G401 (cell line): Measurements from ENCODE around the gene APLNR. TPM values are rescaled to one million over a fixed set of nuclear protein-coding genes. Genes with fewer than 3 reads are reported as not detected.
A peak's percentile ranks its signal among the peaks of the same experiment; 100 is the strongest.
"Not testable (repeated sequence)": the region's sequence is repeated elsewhere in the genome, so short reads cannot be mapped to it uniquely, and the experiment has no call there.

ENCODE experiments used
- DNase-seq: peaks from one replicate; pipeline ENCODE4 v3.0.0-alpha.2; 2015; ENCODE audit warnings: low spot score
- in situ Hi-C: cut with HindIII; loops from 2 replicates; pipeline ENCODE4 v1.10.0; 2016; ENCODE audit warnings: low sequenced_read_pairs, mixed read lengths
- total RNA-seq: library from RNA; depleted of rRNA; stranded (reverse); fragments of >200 nt; shearing (Covaris generic); gene quantifications from 2 replicates; pipeline ENCODE4 v1.2.3, GENCODE V29; 2014; rRNA removed

APLNR gene
- total RNA-seq: not detected in 2 replicates

DNA sequence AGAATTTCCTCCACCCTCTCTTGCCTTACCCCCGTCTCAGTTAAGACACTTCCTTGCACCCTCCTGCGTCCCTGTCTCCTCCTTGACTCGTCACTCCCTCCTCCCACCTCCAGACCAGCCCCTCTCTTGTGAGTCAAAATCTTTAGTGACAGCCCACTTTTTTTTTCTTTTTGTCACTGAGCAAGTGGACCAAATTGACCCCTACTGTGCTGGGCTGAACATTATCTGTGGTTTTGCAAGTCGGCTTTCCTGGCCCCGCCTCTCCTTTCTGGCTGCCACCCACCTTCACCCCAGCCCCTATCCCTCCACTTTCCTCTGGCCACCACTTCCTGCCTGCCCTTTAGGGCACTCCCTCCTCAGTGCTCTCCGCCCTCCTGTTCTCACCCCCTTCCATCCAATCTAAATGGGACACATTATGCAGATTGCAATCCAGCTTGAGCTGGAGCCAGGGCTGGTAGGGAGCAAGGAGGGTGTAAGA is at the start of gene APLNR:
Gene APLNR, minus strand, starts transcription at position 47 of the 478 bp plus-strand sequence. CDS start 246 bp downstream, outside the sequence.
- no peak for DNase-seq
- in situ Hi-C loops: no loop called here

DNA sequence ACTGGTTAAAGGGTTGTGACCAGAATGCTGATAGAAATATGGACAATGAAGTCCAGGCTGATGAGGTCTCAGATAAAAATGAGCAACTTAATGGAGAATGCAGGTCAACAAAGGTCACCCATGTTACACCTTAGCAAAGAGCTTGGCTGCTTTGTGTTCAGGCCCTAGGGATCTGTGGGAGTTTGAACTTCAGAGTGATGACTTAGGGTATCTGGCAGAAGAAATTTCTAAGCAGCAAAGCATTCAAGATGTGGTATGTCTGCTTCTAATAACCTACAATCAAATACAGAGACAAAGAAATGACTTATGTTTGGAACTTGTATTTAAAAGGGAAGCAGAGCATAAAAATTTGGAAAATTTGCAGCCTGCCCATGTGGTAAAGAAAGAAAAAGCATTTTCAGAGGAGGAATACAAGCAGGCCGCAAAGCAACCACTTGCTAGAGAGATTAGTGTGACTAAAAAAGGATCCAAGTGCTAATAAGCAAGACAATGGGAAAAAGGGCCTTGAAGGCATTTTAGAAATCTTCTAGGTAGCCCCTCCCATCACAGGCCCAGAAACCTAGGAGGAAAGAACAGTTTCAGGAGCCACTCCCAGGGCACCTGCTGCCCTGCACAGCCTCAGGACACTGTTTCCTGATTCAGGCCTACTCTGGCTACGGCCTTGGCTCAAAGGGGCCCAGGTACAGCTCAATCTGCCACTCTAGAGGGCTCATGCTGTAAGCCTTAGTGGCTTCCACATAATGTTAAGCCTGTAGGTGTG is 46.4 kb upstream of the APLNR start:
- in situ Hi-C loops: no loop called here
- DNase-seq: no peak

DNA sequence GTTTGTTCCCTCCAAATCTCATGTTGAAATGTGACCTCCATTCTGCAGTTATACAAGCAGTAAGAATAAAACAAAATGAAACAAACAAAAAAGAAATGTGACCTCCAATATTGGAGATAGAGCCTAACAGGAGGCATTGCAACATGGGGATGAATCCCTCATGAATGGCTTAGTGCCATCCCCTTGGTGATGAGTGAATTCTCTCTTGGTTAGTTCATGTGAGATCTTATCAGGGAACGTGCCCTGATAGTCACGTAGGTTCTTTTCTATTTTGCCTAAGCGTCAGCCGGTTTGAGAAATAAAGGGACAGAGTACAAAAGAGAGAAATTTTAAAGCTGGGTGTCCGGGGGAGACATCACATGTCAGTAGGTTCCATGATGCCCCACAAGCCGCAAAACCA is 44.5 kb upstream of the APLNR start:
- DNase-seq, in situ Hi-C loops: not testable (repeated sequence)

DNA sequence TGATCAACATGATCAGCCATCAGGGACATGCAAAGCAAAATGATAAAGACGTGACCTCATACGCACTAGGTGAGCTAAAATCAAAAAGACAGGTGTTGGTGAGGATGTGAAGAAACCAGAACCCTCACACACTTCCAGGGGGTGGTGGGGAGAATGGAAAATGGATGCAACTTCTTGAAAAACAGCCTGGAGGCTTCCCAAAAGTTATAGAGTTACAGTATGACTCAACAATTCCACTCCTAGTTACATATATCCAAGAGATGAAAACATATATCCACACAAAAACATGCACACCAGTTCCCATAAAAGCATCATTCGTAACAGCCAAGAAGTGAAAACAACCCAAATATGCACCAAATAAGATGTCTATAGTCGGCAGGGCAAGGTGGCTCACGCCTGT is 42.1 kb upstream of the APLNR start:
- no peak for DNase-seq
- in situ Hi-C loops: no loop called here

DNA sequence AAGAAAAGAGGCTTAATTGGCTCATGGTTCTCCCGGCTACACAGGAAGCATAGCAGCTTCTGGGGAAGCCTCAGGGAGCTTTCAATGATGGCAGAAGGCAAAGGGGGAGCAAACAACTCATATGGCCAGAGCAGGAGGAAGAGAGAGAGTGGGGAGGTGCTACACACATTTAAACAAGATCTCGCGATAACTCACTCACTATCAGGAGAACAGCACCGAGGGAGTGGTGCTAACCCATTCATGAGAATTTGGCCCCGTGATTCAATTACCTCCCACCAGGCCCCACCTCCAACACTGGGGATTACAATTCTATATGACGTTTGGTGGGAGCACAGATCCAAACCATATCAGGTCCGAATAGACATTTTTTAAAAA is 41.7 kb upstream of the APLNR start:
- in situ Hi-C loops: no loop called here
- DNase-seq: no peak

DNA sequence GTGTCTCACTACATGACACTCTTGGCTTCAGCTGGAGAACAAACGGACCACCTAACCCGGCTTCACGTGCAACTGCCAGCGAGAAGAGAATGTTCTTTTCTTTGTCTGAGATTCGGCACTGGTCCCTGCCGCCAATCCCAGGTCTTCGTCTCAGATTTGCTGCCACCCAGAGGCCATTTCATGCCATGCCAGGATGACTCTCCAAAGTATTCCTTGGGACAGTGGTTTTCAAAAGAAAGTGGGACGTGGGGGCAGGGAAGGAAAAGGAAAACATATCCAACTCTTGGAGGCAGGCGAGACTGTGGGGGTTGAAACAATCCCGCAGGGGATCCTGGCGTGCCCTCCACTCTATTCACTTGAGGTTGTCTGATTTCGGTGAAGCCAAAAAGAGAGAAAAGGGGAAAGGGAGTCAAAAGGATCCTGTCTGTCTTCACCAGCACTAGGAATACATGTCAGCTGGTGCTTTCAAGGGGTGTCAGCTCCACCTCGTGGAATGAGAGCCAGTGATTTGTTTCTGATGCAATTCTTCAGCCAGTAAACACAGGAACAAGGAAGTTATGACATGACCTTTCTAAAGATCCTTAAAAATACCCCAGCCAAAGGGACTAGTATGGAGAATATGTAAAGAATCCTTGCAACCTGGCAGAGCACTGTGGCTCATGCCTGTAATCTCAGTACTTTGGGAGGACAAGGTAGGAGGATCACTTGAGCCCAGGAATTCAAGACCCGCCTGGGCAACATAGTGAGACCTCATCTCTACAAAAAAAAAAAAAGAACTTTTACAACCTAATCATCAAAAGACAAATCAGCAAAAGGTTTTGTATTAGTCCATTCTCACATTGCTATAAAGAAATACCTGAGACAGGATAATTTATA is 41.0 kb upstream of the APLNR start:
- peak; percentile 56 for DNase-seq
- in situ Hi-C loops: no loop called here

DNA sequence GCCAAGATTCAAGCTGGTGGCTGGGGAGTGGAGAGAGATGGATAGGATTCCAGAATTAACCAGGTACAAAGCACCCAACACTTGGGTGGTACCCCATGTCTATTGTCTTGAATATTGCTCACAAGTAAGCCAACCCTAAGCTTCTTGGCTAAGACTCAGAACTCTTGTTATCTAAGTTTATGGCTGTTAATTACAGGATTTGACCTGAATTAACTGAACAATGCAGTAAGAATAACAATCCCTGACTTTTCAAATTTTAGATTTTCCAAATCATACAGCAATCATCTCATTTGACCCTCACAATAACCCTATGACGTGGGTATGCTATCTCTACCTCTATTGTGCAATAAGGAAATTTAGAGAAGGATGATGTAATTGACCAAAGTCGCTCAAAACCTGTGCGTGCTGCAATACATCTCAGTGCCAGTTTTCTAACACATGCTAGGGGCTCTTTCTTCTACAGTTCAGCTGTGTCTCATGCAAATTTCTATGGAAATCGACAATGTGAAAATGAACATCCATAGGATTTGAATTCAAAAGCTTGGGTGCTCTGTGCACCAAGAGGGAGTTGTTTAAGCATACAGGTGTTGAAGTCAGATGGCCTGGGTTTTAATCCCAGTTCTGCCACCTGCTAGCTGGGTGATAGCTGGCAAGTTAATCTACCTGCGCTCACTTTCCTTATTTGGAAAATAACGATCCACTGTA is 40.1 kb upstream of the APLNR start:
- DNase-seq: no peak
- in situ Hi-C loops: no loop called here

DNA sequence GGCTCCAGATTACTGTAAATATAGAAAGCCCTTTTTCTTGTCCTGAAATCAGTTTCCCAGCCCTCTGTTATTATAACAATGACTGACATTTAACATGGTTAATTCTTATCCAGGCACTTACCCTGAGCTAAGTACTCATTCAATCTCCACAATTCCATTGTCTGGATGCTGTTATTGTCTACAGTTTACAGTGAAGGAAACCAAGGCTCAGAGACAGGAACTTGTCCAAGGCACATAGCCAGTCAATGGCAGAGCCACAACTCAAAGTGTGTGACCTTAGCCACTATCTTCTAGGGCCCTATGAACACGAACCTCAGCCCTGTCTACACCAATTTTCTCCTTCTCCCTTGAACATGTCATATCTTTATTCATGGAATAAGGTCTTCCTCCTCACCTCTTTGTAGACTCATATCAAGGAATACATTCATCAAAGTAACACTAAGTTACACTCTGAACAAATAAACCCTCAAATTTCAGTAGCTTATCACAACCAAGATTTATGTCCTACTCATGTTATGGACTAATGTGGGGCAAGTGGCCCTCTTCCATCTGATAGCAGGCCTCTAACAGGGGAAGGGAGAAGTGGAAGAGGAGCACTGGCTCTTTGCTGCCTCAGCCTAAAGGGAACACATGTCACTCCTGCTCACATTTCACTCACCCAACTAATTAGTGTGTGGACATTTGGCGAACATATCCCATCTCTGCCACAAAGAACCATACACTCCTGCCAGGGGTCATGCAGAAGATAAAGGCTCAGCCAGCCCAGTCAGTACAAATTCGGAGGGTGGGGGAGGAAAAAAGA is 39.3 kb upstream of the APLNR start:
- DNase-seq: no peak
- in situ Hi-C loops: no loop called here

DNA sequence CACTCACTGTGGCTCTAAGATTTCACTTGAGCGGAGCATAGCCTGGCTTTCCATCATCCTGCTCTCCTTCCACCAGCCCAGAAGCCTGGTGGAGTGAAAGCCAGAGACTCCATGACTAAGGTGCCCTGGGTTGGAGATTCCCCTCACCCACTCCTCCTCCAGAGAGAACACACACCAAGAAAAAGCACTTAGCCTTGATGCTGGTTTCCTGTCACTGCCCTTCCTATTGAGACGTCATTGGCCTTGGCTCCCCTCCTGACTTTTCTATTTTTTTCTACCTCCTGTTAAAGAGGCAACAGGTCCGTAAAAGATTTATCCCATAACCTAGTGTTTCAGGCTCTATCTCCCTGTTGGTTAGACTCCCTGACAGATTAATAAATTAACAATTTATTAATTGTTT is 38.5 kb upstream of the APLNR start:
- no peak for DNase-seq
- in situ Hi-C loops: no loop called here

DNA sequence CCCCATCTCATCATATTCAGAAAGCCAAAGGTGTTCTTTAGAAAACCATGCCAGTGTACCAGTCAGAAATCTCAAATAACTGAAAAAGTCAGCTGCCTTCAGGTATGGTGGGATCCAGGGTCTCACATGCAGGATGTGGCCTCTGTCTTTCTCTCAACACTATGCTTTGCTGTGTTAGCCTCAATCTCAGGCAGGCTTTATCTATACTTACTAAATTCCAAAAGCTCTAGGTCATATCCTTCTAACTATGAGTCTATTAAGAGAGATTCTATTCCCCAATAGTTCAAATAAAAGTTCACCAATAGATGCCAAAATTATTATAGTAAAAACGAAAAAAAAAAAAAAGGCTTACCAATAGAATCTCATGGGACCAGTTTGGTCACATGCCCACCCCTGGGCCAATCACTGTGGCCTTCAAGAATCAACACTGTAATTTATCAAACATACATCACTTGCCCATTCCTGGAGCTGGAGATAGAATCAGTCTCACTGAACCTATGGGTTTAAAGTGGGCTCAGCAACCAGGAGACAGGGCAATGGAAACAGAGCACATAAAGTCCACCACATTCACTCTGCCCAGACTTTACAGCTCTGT is 38.0 kb upstream of the APLNR start:
- no peak for DNase-seq
- in situ Hi-C loops: no loop called here

DNA sequence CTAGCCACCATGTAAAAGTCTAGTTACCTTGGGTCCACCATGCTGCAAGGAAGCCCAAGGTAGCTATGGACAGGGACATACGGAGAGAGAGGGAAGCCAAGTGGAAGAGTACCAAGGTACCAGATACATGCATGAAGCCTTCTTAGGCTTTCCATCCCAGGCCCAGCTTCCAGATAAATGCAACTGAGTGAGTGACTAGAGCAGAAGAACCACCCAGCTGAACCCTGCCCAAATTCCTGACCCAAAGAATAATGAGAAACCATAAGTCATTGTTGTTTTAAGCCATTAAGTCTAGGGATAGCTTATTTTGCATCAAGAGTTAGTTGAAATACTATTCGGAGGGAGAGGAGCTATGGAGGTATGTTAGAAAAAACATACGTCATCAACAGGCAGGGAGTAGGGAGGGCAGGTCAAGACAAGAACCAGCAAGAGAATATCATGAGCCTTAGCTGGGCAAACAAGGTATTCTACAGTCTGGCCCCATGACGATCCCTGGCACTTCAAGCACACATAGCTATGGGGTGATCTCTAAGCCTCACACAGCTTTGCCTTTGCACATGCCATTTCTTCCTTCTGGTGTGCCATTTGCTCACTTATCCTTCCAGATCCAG is 36.5 kb upstream of the APLNR start:
- no peak for DNase-seq
- in situ Hi-C loops: no loop called here

DNA sequence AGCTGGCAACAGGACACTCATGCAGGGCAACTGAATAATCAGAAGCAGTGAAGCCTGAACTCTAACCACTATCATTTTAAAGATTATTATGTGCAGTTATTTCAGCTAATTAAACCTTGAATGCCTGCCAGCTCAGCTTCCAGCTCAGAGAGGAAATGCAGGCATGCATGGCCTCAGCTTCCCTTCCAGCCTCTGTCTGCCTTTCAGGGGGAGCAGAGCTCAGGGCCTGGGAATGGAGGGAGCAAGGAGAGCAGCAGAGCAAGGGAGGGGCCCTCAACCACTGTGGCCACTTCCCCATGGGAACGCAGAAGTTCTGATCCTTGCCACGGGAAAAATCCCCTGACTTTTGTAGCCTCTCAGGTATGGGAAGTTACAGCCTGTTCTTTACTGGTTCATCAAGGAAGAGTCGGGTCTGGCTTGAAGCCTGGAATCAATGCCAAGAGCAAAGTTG is 32.5 kb upstream of the APLNR start:
- in situ Hi-C loops: no loop called here
- no peak for DNase-seq

DNA sequence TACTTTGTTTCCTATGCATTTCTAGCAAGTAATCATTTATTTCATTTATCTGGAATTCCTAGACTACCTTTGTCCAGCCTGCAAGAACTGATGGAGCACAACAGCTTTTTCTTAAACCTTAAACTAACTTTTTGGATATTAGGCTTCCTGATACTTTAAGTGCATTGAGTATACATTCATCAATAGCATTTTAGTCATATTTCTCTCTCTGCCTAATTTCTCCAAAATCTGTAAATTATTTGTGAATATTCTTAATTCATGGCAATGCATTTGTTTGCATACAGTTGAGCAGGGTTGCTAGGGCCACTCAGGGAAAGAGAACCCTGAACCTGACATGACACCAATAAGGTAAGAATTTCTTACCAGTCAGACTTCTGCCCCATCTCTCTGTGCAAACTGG is 29.1 kb upstream of the APLNR start:
- in situ Hi-C loops: no loop called here
- no peak for DNase-seq

DNA sequence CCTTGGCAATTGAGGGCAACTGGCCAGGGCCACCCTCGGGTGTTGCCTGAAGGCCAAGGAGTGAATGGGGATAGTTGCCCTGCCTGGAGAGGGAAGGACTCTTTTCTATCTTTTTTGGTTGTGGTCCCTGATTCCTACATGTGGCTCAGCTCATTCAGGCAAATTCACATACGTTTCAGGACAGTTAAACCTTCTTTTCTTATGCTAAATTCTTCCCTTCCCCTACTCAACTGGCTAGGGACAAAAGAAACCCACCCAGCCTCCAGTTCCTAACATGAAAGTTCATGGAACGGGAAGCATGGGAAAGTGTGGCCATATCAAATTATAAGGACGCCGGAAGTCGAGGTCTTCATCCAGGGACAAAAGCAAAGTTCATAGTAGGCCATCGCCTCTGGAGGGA is 26.3 kb upstream of the APLNR start:
- no peak for DNase-seq
- in situ Hi-C loops: no loop called here

DNA sequence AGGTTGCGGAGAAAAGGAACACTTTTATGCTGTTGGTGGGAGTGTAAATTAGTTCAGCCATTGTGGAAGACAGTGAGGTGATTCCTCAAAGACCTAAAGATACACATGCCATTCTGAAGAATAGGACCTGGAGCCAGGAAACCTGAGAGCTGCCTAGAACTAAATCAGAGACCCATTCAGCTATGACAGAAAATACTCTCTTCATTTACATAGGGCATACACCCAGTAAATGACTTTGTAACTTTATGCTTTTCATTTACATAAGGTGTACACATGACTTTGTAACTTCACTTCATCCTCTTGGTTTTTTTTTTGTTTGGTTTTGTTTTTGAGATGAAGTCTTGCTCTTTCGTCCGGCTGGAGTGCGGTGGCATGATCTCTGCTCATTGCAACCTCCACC is 25.1 kb upstream of the APLNR start:
- in situ Hi-C loops: no loop called here
- no peak for DNase-seq

DNA sequence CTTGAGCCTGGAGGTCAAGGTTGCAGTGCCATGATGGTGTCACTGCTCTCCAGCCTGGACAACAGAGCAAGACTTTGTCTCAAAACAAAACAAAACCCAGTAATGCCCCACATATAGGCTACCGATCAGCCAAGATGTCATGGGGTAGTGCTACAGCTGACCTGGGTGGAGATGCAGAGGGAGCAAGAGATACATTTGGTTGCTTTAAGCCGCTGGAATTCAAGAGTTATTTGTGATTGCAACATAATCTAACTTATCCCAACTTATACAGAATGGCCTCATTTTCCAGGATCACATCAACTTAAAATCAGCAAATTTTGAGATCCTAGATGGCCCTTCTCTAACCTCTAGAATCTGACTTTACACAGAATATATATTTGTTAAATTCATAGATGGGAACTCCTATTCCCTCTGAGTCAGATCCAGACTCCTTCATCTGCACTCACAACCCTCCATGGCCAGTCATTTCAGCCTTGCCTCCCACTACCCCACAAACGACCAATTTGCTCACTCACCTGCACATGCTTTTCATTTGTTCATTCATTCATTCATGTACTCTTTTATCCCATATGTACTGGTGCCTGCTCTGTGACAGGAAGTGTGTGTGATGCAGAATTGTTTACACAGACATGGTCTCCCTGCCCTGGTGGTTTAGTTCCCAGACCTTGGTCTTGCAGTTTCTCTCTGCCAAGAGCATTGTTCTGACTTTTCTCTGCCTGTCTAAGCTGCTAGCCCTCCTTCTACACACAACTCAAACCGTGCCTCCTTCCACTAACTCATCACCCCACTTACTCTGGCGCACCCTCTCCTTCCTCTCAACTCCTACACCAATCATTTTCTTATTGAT is 24.1 kb upstream of the APLNR start:
- no peak for DNase-seq
- in situ Hi-C loops: no loop called here

DNA sequence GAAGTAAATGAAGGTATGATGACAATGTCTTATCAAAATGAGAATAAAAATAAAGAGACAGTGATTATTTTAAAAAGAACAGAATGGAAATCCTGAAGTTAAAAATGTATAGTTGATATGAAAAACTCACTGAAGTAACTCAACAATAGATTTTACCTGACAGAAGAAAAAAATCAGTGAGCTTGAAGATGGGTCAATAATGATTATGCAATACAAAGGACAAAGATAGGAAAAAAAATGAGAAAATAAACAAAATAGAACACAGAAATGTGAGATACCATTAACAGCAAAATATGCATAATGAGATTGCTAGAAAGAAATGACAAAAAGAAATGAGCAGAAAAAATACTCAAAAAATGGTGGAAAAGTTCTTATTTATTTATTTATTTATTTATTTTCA is 19.1 kb upstream of the APLNR start:
- DNase-seq: no peak
- in situ Hi-C loops: no loop called here
